HepG2 (cell line): Measurements from ENCODE around the gene CAPZB. TPM values are rescaled to one million over a fixed set of nuclear protein-coding genes. Genes with fewer than 3 reads are reported as not detected.

Experiments used
- ATAC-seq: fragments of 200-7000 bp; cut with Tn5 transposase; 3 replicates; pipeline ENCODE4 v1.9.1; 2020; ENCODE audit warnings: mild to moderate bottlenecking, moderate library complexity
- BruUV-seq: library from RNA; stranded (reverse); fragments of 400-500 nt; replicated peaks from 2 replicates; lab custom pipeline; 2021; lab: Mats Ljungman, UMichigan
- CTCF ChIA-PET: fragments of 300-600 bp; formaldehyde crosslinking; extraction: SDS; loops from one replicate; lab custom pipeline; 2021; ENCODE audit warnings: low total read pairs, inconsistent platforms, low intra/inter-chr PET ratio; lab: Yijun Ruan, JAX
- POLR2A ChIA-PET: fragments of 350-600 bp; sonication (Branson Sonifier 250); formaldehyde crosslinking; loops from one replicate; lab custom pipeline; 2020; ENCODE audit warnings: antibody characterized with exemption, inconsistent platforms; lab: Yijun Ruan, JAX
- DNase-seq: peaks from one replicate; pipeline ENCODE4 v3.0.0-alpha.2; 2015; ENCODE audit warnings: low spot score
- FAIRE-seq: peaks from 3 replicates; lab custom pipeline; 2011; peaks lifted over from hg19 to GRCh38; lab: Jason Lieb, UNC
- H2AFZ ChIP-seq: one replicate; pipeline ENCODE4 v1.6.1; 2011; ENCODE audit warnings: low read length, inconsistent platforms
- H3K27ac ChIP-seq: fragments of 300-600 bp; 3 replicates; pipeline ENCODE4 v1.8.0; 2011; ENCODE audit warnings: mixed run types, mild to moderate bottlenecking, mixed read lengths, low read length, inconsistent platforms; ENCODE audit not compliant: insufficient read depth; ENCODE audit errors: extremely low read length
- H3K27me3 ChIP-seq, 2 experiments: fragments of 200-600 bp in 1 of 2; 2 replicates in 1 of 2; 3 replicates in 1 of 2; pipeline versions ENCODE4 v1.6.0 to v1.8.0; 2011; ENCODE audit warnings: low read length in 2 of 2, mild to moderate bottlenecking in 2 of 2, moderate library complexity in 2 of 2, inconsistent platforms in 1 of 2; ENCODE audit not compliant: insufficient read depth in 2 of 2, control insufficient read depth in 1 of 2
- H3K36me3 ChIP-seq, 2 experiments: fragments of 200-600 bp in 1 of 2; replicated peaks in 1 of 2; 2 replicates in 1 of 2; 3 replicates in 1 of 2; pipeline versions ENCODE4 v1.5.1 to v1.8.0; 2011; ENCODE audit warnings: low read length in 2 of 2, inconsistent platforms in 1 of 2; ENCODE audit not compliant: insufficient read depth in 2 of 2, control insufficient read depth in 1 of 2
- H3K4me1 ChIP-seq: 2 replicates; pipeline ENCODE4 v1.5.1; 2012; ENCODE audit warnings: low read length, inconsistent platforms; ENCODE audit not compliant: insufficient read depth
- H3K4me2 ChIP-seq: 2 replicates; pipeline ENCODE4 v1.6.0; 2011; ENCODE audit warnings: low read depth, low read length, inconsistent platforms
- H3K4me3 ChIP-seq, 3 experiments: fragments of 200-600 bp in 1 of 3; sonication (generic), shearing (Covaris generic) in 1 of 3; replicated peaks in 1 of 3; 2 replicates each; pipeline ENCODE4 v1.5.1; 2011 to 2016; ENCODE audit warnings: low read length in 3 of 3, inconsistent platforms in 2 of 3, low read depth in 2 of 3, mild to moderate bottlenecking in 2 of 3, control low read depth in 1 of 3, mixed read lengths in 1 of 3; ENCODE audit not compliant: insufficient read depth in 1 of 3
- H3K79me2 ChIP-seq: one replicate; pipeline ENCODE4 v1.6.1; 2011; ENCODE audit warnings: low read length, inconsistent platforms; ENCODE audit not compliant: insufficient read depth
- H3K9ac ChIP-seq: 2 replicates; pipeline ENCODE4 v1.6.0; 2011; ENCODE audit warnings: mild to moderate bottlenecking, low read depth, low read length, inconsistent platforms; ENCODE audit not compliant: insufficient read depth
- H3K9me3 ChIP-seq: 2 replicates; pipeline ENCODE4 v1.5.1; 2012; ENCODE audit warnings: mild to moderate bottlenecking, low read length
- H4K20me1 ChIP-seq: 2 replicates; pipeline ENCODE4 v1.6.0; 2011; ENCODE audit warnings: inconsistent platforms, mild to moderate bottlenecking, low read length, moderate library complexity; ENCODE audit not compliant: insufficient read depth
- FOXM1 ChIP-seq: sonication (generic); formaldehyde crosslinking; IDR thresholded peaks from 2 replicates; pipeline ENCODE4 v1.5.0; 2020; ENCODE audit warnings: missing genetic modification reagents
- HMGA1 ChIP-seq: sonication (generic); formaldehyde crosslinking; conservative IDR thresholded peaks from 2 replicates; pipeline ENCODE4 v1.4.0; 2020; ENCODE audit warnings: missing genetic modification reagents
- HNRNPLL ChIP-seq: fragments of 200-400 bp; formaldehyde crosslinking; IDR thresholded peaks from 2 replicates; pipeline ENCODE4 v1.6.1; 2017; ENCODE audit warnings: mild to moderate bottlenecking, low read depth, low read length; ENCODE audit not compliant: poor library complexity, severe bottlenecking
- ZNF713 ChIP-seq: sonication (generic); formaldehyde crosslinking; IDR thresholded peaks from 2 replicates; pipeline ENCODE4 v1.4.0; 2020; ENCODE audit warnings: mild to moderate bottlenecking, missing genetic modification reagents
- WGBS: methylation state at CpG from one replicate; pipeline ENCODE4 v1.1.6; 2017; ENCODE audit warnings: low lambda C conversion rate; 5-methylcytosine and 5-hydroxymethylcytosine counted together
- in situ Hi-C: cut with HindIII; loops from 2 replicates; pipeline ENCODE4 v1.10.0; 2017; ENCODE audit warnings: low pct_unique_long_range_greater_than_20kb; ENCODE audit not compliant: extremely low pct_ligation_motif_present
- intact Hi-C: fragments of 100-400 bp; cut with micrococcal nuclease; formaldehyde crosslinking; loops from one replicate; pipeline ENCODE4 v1.10.0; 2022; ENCODE audit not compliant: unreplicated experiment
- polyA plus RNA-seq, 8 experiments: library from polyadenylated mRNA; depleted of rRNA in 3 of 8; stranded (reverse) in 7 of 8; unstranded in 1 of 8; fragments of >200 nt; fragmentation: Illumina TruSeq in 4 of 8; extraction: Trizol in 4 of 8; gene quantifications; 2 replicates each; pipeline versions ENCODE4 v1.2.1 to v1.2.3, GENCODE V29; 2011 to 2016; ENCODE audit warnings: low read depth in 4 of 8, missing spikeins in 1 of 8, mixed read lengths in 1 of 8; ENCODE audit not compliant: insufficient read depth in 1 of 8
- total RNA-seq, 5 experiments: library from RNA; depleted of rRNA; stranded (reverse); fragments of >200 nt; fragmentation: Illumina TruSeq; extraction: Trizol; gene quantifications; 2 replicates each; pipeline ENCODE4 v1.2.3, GENCODE V29; 2016; ENCODE audit warnings: low read depth in 1 of 5
- TF ChIP-seq, protein P1 (sequence below): sonication (generic); formaldehyde crosslinking; IDR thresholded peaks from 2 replicates; pipeline ENCODE4 v1.4.0; 2020; ENCODE audit warnings: missing genetic modification reagents, low read depth, mild to moderate bottlenecking, borderline replicate concordance
- TF ChIP-seq, protein P2 (sequence below), 2 experiments: sonication (generic) in 1 of 2; formaldehyde crosslinking in 1 of 2; IDR thresholded peaks; 2 replicates each; pipeline versions ENCODE4 v1.4.0 to v1.6.1; 2018 to 2020; ENCODE audit warnings: missing genetic modification reagents in 2 of 2, borderline replicate concordance in 1 of 2, low read depth in 1 of 2, mild to moderate bottlenecking in 1 of 2, missing biosample characterization in 1 of 2

CAPZB gene
- total and polyA plus RNA-seq, 2 of the 13 experiments (the other 11 are each of a cell fraction or from before 2014, with no cell fraction given): 58.9 to 76.9 TPM

DNA sequence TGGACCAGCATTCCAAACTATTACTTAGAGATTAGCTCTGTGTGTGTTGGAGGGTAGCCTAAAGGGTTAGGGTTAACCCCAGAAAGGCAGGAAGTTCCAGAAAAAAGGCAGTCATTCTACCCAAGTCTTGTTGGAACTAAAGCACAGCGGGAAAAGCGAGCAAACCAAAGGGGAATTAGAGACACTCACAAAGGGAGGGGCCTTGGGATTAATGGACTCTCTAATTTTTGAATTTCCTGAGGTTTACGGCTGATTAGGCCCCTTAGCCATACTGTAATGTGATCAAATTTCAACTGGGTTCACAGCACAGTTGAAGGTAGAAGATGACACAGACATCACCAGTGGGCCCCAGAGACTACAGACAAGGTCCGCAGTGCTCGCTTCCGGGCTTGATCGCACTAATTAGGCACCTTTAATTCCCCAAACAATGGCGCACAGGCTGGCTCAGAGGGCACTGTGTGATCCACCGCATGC, 28.3 kb downstream of the CAPZB start:
- no TSS peak for BruUV-seq
- peaks cover 87% of the 10 kb centered on the region for H3K79me2 ChIP-seq
- WGBS: 97% methylated on average over 9 of the region's 9 CpGs
- no peak overlapping the region for H2AFZ ChIP-seq
- no peak overlapping the region for H3K4me2 ChIP-seq
- ChIA-PET CTCF (no interaction called here), POLR2A (no interaction called here)
- H3K4me3 ChIP-seq: no peak overlapping the region
- in situ Hi-C loops (no loop called here), intact Hi-C loops (no loop called here)
- no peaks in the 10 kb centered on the region for H3K27me3 ChIP-seq
- FAIRE-seq (no peak), ATAC-seq (no peak), DNase-seq (no peak)
- no peak overlapping the region for H3K27ac ChIP-seq
- H3K9me3 ChIP-seq: no peaks in the 10 kb centered on the region
- 0 out of 5 replicates have a peak, but pooled peaks cover 0 to 3% of the 10 kb centered on the region in 2 experiments for H3K36me3 ChIP-seq
- peaks cover 19% of the 10 kb centered on the region; the same call in 1 of the 2 replicates for H4K20me1 ChIP-seq
- peaks cover 9% of the 10 kb centered on the region for H3K4me1 ChIP-seq
- no peak overlapping the region for H3K9ac ChIP-seq
- no peak for TF ChIP-seq FOXM1
- no peak for TF ChIP-seq HNRNPLL
- TF ChIP-seq, protein P1, sequence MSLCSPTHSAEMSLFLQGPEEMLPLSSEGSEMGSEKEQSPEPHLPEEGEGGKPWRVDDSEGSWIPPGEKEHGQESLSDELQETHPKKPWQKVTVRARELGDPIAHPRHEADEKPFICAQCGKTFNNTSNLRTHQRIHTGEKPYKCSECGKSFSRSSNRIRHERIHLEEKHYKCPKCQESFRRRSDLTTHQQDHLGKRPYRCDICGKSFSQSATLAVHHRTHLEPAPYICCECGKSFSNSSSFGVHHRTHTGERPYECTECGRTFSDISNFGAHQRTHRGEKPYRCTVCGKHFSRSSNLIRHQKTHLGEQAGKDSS (CRISPR knock-in tag): no peak
- TF ChIP-seq, protein P2, sequence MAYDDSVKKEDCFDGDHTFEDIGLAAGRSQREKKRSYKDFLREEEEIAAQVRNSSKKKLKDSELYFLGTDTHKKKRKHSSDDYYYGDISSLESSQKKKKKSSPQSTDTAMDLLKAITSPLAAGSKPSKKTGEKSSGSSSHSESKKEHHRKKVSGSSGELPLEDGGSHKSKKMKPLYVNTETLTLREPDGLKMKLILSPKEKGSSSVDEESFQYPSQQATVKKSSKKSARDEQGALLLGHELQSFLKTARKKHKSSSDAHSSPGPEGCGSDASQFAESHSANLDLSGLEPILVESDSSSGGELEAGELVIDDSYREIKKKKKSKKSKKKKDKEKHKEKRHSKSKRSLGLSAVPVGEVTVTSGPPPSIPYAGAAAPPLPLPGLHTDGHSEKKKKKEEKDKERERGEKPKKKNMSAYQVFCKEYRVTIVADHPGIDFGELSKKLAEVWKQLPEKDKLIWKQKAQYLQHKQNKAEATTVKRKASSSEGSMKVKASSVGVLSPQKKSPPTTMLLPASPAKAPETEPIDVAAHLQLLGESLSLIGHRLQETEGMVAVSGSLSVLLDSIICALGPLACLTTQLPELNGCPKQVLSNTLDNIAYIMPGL (CRISPR knock-in tag; IDR thresholded peaks at IDR 0.05; ENCODE audit: borderline replicate concordance in 1 of 2, low read depth in 1 of 2): no peak
- no peak for TF ChIP-seq ZNF713 (CRISPR knock-in tag)
- no peak for TF ChIP-seq HMGA1 (CRISPR knock-in tag)
